Neuronal stem cell (in vitro differentiated cells): ENCODE data around the gene USP9X.
"Not testable (repeated sequence)": the region's sequence is repeated elsewhere in the genome, so short reads cannot be mapped to it uniquely, and the experiment has no call there.

ENCODE experiments used
- DNase-seq: peaks from one replicate; pipeline ENCODE4 v3.0.0-alpha.2; 2013; ENCODE audit warnings: low spot score
- H2AFZ ChIP-seq: one replicate; pipeline ENCODE4 v1.6.1; 2013; ENCODE audit warnings: mild to moderate bottlenecking, low read length, inconsistent platforms
- H2AK5ac ChIP-seq: 2 replicates; pipeline ENCODE4 v1.6.1; 2013; ENCODE audit warnings: low read depth, mild to moderate bottlenecking, inconsistent platforms, low read length, moderate library complexity, mixed read lengths
- H2BK120ac ChIP-seq: 2 replicates; pipeline ENCODE4 v1.6.1; 2013; ENCODE audit warnings: low read depth, mild to moderate bottlenecking, inconsistent platforms, low read length, moderate library complexity, mixed read lengths
- H2BK12ac ChIP-seq: one replicate; pipeline ENCODE4 v1.6.1; 2013; ENCODE audit warnings: low read length, inconsistent platforms
- H2BK15ac ChIP-seq: 2 replicates; pipeline ENCODE4 v1.6.1; 2013; ENCODE audit warnings: mild to moderate bottlenecking, low read length, inconsistent platforms, mixed read lengths
- H2BK5ac ChIP-seq: one replicate; pipeline ENCODE4 v1.6.1; 2013; ENCODE audit warnings: inconsistent platforms, mild to moderate bottlenecking, low read length, moderate library complexity
- H3K14ac ChIP-seq: one replicate; pipeline ENCODE4 v1.6.1; 2013; ENCODE audit warnings: low read length, inconsistent platforms
- H3K18ac ChIP-seq: 2 replicates; pipeline ENCODE4 v1.6.1; 2013; ENCODE audit warnings: low read length, inconsistent platforms
- H3K23ac ChIP-seq: 2 replicates; pipeline ENCODE4 v1.6.1; 2013; ENCODE audit warnings: low read depth, mild to moderate bottlenecking, mixed read lengths, low read length, inconsistent platforms; ENCODE audit not compliant: poor library complexity
- H3K27ac ChIP-seq: replicated peaks from 3 replicates; pipeline ENCODE4 v1.5.1; 2013; ENCODE audit warnings: low read length, inconsistent platforms
- H3K27me3 ChIP-seq, 3 experiments: 2 replicates each; pipeline ENCODE4 v1.6.1; 2013; ENCODE audit warnings: low read length in 3 of 3, mild to moderate bottlenecking in 2 of 3, inconsistent platforms in 1 of 3, low read depth in 1 of 3, mixed read lengths in 1 of 3, moderate library complexity in 1 of 3; ENCODE audit not compliant: control insufficient read depth in 3 of 3, insufficient read depth in 3 of 3
- H3K36me3 ChIP-seq, 2 donors: replicated peaks in 1 of 2; 2 replicates each; pipeline ENCODE4 v1.6.1; 2013; ENCODE audit warnings: low read length in 2 of 2; ENCODE audit not compliant: control insufficient read depth in 2 of 2, insufficient read depth in 2 of 2
- H3K4ac ChIP-seq: 2 replicates; pipeline ENCODE4 v1.6.1; 2013; ENCODE audit warnings: inconsistent platforms, mild to moderate bottlenecking, low read length, moderate library complexity
- H3K4me1 ChIP-seq, 2 donors: 1 replicate in 1 of 2; 2 replicates in 1 of 2; pipeline ENCODE4 v1.6.1; 2013; ENCODE audit warnings: low read length in 2 of 2, low read depth in 1 of 2; ENCODE audit not compliant: control insufficient read depth in 2 of 2, insufficient read depth in 1 of 2
- H3K4me2 ChIP-seq: one replicate; pipeline ENCODE4 v1.6.1; 2013; ENCODE audit warnings: mild to moderate bottlenecking, low read length, inconsistent platforms; ENCODE audit not compliant: insufficient read depth, poor library complexity, severe bottlenecking
- H3K4me3 ChIP-seq, 2 donors: 2 replicates each; pipeline ENCODE4 v1.5.1; 2013; ENCODE audit warnings: low read length in 2 of 2, mild to moderate bottlenecking in 2 of 2, inconsistent platforms in 1 of 2, moderate library complexity in 1 of 2
- H3K79me1 ChIP-seq: one replicate; pipeline ENCODE4 v1.6.1; 2013; ENCODE audit warnings: low read depth, mild to moderate bottlenecking, inconsistent platforms, low read length, moderate library complexity
- H3K9ac ChIP-seq: one replicate; pipeline ENCODE4 v1.6.1; 2013; ENCODE audit warnings: mild to moderate bottlenecking, low read depth, low read length, inconsistent platforms; ENCODE audit not compliant: poor library complexity
- H3K9me3 ChIP-seq, 2 donors: replicated peaks in 1 of 2; 2 replicates each; pipeline versions ENCODE3 to v1.6.1; 2013; ENCODE audit warnings: low read length in 2 of 2, mild to moderate bottlenecking in 2 of 2, inconsistent platforms in 1 of 2, low read depth in 1 of 2, mixed read lengths in 1 of 2, moderate library complexity in 1 of 2; ENCODE audit not compliant: control insufficient read depth in 2 of 2, insufficient read depth in 1 of 2
- H4K8ac ChIP-seq: one replicate; pipeline ENCODE4 v1.6.1; 2013; ENCODE audit warnings: low read depth, mild to moderate bottlenecking, inconsistent platforms, low read length, moderate library complexity
- H4K91ac ChIP-seq: one replicate; pipeline ENCODE4 v1.6.1; 2013; ENCODE audit warnings: low read length, low read depth, mild to moderate bottlenecking, inconsistent platforms; ENCODE audit not compliant: poor library complexity
- WGBS, 2 donors: extraction: QIAGEN DNeasy Blood & Tissue Kit; methylation state at CpG; one replicate each; pipeline ENCODE4 v1.1.7; 2013; ENCODE audit warnings: missing lambda C conversion rate in 2 of 2, mixed read lengths in 1 of 2; ENCODE audit not compliant: insufficient read length in 2 of 2, insufficient replicate concordance in 1 of 2; ENCODE audit errors: extremely low coverage in 2 of 2; 5-methylcytosine and 5-hydroxymethylcytosine counted together

USP9X gene

DNA sequence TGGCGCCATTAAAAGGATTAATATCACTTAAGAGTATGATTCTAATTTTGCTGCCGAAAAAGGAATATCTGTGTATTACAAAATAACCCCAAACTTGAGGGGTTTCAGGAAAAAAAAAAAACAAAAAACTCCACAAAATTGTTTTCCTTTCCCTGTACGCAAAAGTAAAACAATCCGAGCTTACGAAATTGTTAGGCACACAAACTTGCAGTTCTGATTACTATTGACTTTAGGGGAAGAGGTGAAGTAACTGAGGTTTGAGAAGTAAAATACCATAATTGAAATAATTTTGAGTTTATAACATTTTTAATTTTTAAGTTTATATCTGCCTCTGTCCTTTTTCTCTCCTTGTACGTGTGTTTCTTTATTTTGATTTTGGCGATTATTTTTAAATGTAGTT, 64.8 kb downstream of the USP9X start:
- WGBS, 2 donors = no CpG with 5 or more reads among the region's 7 CpGs
- Histone ChIP-seq H2AFZ (no peak overlapping the region), H2BK5ac (no peak overlapping the region), H3K4ac (no peak overlapping the region), H3K27ac (no peak overlapping the region), H4K91ac (no peak overlapping the region), H3K27me3 (no peaks in the 10 kb centered on the region), H3K23ac (no peak overlapping the region), H3K4me3 (no peak overlapping the region), H3K4me2 (no peak overlapping the region), H2BK12ac (no peak overlapping the region), H2BK120ac (no peak overlapping the region), H4K8ac (no peak overlapping the region), H3K9ac (no peak overlapping the region), H3K9me3 (no peaks in the 10 kb centered on the region), H2AK5ac (no peak overlapping the region), H3K14ac (no peak overlapping the region), H3K18ac (no peak overlapping the region), H3K4me1 (no peaks in the 10 kb centered on the region), H3K79me1 (no peaks in the 10 kb centered on the region), H3K36me3 (peaks cover 0 to 93% of the 10 kb centered on the region in 2 donors), H2BK15ac (no peak overlapping the region)
- DNase-seq = no peak

DNA sequence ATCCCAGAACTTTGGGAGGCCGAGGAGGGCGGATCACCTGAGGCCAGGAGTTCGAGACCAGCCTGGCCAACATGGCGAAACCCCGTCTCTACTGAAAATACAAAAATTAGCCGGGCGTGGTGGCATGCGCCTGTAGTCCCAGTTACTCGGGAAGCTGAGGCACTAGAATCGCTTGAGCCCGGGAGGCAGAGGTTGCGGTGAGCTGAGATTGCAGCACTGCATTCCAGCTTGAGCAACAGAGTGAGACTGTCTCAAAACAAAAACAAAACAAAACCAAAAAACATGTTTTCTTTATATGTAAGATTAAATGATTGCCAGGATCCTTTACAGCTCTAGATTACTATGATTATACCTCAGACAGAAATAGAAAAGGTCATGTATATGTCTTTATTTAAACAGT, 66.5 kb downstream of the USP9X start:
- H3K18ac ChIP-seq, H3K4me2 ChIP-seq, H3K14ac ChIP-seq, H3K27me3 ChIP-seq, H2BK5ac ChIP-seq, H3K23ac ChIP-seq, H4K8ac ChIP-seq, H3K4me1 ChIP-seq, H2BK12ac ChIP-seq, H2BK15ac ChIP-seq, H3K9ac ChIP-seq, H2AK5ac ChIP-seq, H2BK120ac ChIP-seq, H4K91ac ChIP-seq, H3K79me1 ChIP-seq, H3K4me3 ChIP-seq, H3K27ac ChIP-seq, H2AFZ ChIP-seq, DNase-seq, H3K9me3 ChIP-seq, H3K4ac ChIP-seq: not testable (repeated sequence)
- WGBS, 2 donors = no CpG with 5 or more reads among the region's 12 CpGs
- H3K36me3 ChIP-seq = peaks cover 0 to 93% of the 10 kb centered on the region in 2 donors

- no peak for DNase-seq
- H2AK5ac ChIP-seq = no peak overlapping the region
- H3K9ac ChIP-seq = no peak overlapping the region
- H2AFZ ChIP-seq = no peak overlapping the region
- no peak overlapping the region for H2BK15ac ChIP-seq
- no peaks in the 10 kb centered on the region for H3K4me1 ChIP-seq
- H3K4me2 ChIP-seq = no peak overlapping the region
- no peak overlapping the region for H2BK5ac ChIP-seq
- H3K36me3 ChIP-seq = peaks cover 0 to 93% of the 10 kb centered on the region in 2 donors
- no peak overlapping the region for H4K8ac ChIP-seq
- no peaks in the 10 kb centered on the region for H3K9me3 ChIP-seq
- no peak overlapping the region for H2BK120ac ChIP-seq
- no peaks in the 10 kb centered on the region for H3K27me3 ChIP-seq
- H3K79me1 ChIP-seq = no peaks in the 10 kb centered on the region
- no peak overlapping the region for H3K23ac ChIP-seq
- H4K91ac ChIP-seq = no peak overlapping the region
- no CpG with 5 or more reads among the region's 4 CpGs for WGBS, 2 donors
- H3K4ac ChIP-seq = no peak overlapping the region
- H3K18ac ChIP-seq = no peak overlapping the region
- H3K27ac ChIP-seq = no peak overlapping the region
- H2BK12ac ChIP-seq = no peak overlapping the region
- no peak overlapping the region for H3K14ac ChIP-seq
- H3K4me3 ChIP-seq = no peak overlapping the region
These were observed 67.0 kb downstream of the USP9X start for GRCh38 chrX:41152221-41152620.

GRCh38 chrX:41153448-41153847, 68.2 kb downstream of the USP9X start:
- Histone ChIP-seq H4K8ac (no peak overlapping the region), H3K4me1 (no peaks in the 10 kb centered on the region), H2BK120ac (no peak overlapping the region), H3K14ac (no peak overlapping the region), H2BK5ac (no peak overlapping the region), H3K23ac (no peak overlapping the region), H3K9me3 (no peaks in the 10 kb centered on the region), H3K79me1 (no peaks in the 10 kb centered on the region), H3K27me3 (no peaks in the 10 kb centered on the region), H3K27ac (no peak overlapping the region), H3K4me2 (no peak overlapping the region), H3K18ac (no peak overlapping the region), H3K4me3 (no peak overlapping the region), H3K4ac (no peak overlapping the region), H4K91ac (no peak overlapping the region), H2AFZ (no peak overlapping the region), H2BK12ac (no peak overlapping the region), H2BK15ac (no peak overlapping the region), H3K36me3 (peaks cover 0 to 90% of the 10 kb centered on the region in 2 donors), H2AK5ac (no peak overlapping the region), H3K9ac (no peak overlapping the region)
- no CpG with 5 or more reads among the region's 2 CpGs for WGBS, 2 donors
- no peak for DNase-seq
